Panc1 (cell line): ENCODE results near the gene RGS18. TPM values are rescaled to one million over a fixed set of nuclear protein-coding genes. Genes with fewer than 3 reads are reported as not detected.

Source experiments
- ATAC-seq: fragments of 200-7000 bp; cut with Tn5 transposase; 2 replicates; pipeline ENCODE4 v1.9.1; 2020; ENCODE audit warnings: mild to moderate bottlenecking, moderate library complexity
- BruUV-seq: library from RNA; stranded (reverse); fragments of 400-500 nt; replicated peaks from 2 replicates; lab custom pipeline; 2021; lab: Mats Ljungman, UMichigan
- CTCF ChIA-PET: fragments of 300-600 bp; sonication (Branson Sonifier 250); formaldehyde crosslinking; loops from one replicate; lab custom pipeline; 2022; ENCODE audit warnings: antibody characterized with exemption; lab: Charles Lee
- POLR2A ChIA-PET: fragments of 300-600 bp; sonication (Branson Sonifier 250); formaldehyde crosslinking; loops from one replicate; lab custom pipeline; 2022; ENCODE audit warnings: antibody characterized with exemption; lab: Charles Lee
- DNase-seq: peaks from one replicate; pipeline ENCODE4 v3.0.0-alpha.2; 2010; ENCODE audit warnings: low read depth, low spot score
- H3K27ac ChIP-seq: 2 replicates; pipeline ENCODE4 v1.5.1; 2011; ENCODE audit warnings: mild to moderate bottlenecking, low read length, inconsistent platforms
- H3K27me3 ChIP-seq: fragments of 200-500 bp; sonication (Bioruptor generic); 2 replicates; pipeline ENCODE4 v1.6.0; 2014; ENCODE audit warnings: low read length, inconsistent platforms; ENCODE audit not compliant: control insufficient read depth, insufficient read depth
- H3K36me3 ChIP-seq: fragments of 200-500 bp; sonication (Bioruptor generic); 2 replicates; pipeline ENCODE4 v1.5.1; 2014; ENCODE audit warnings: inconsistent platforms, mild to moderate bottlenecking, low read length, moderate library complexity; ENCODE audit not compliant: control insufficient read depth, insufficient read depth
- H3K4me1 ChIP-seq: 2 replicates; pipeline ENCODE4 v1.5.1; 2011; ENCODE audit warnings: inconsistent platforms, mild to moderate bottlenecking, low read length, moderate library complexity; ENCODE audit not compliant: control insufficient read depth, insufficient read depth
- H3K4me3 ChIP-seq, 2 experiments: 2 replicates each; pipeline ENCODE4 v1.5.1; 2011 to 2012; ENCODE audit warnings: low read depth in 2 of 2, low read length in 2 of 2, mild to moderate bottlenecking in 2 of 2, inconsistent platforms in 1 of 2, moderate library complexity in 1 of 2
- H3K9me3 ChIP-seq: fragments of 200-500 bp; sonication (Bioruptor generic); 2 replicates; pipeline ENCODE4 v1.5.1; 2014; ENCODE audit warnings: low read depth, mild to moderate bottlenecking, inconsistent platforms, low read length, moderate library complexity; ENCODE audit not compliant: control insufficient read depth, insufficient read depth
- POLR2AphosphoS5 ChIP-seq: IDR thresholded peaks from 2 replicates; pipeline ENCODE4 v1.6.1; 2012; ENCODE audit warnings: mild to moderate bottlenecking, low read depth, low read length, moderate library complexity
- REST ChIP-seq, 2 experiments: IDR thresholded peaks; 2 replicates each; pipeline ENCODE4 v1.6.1; 2011 to 2012; ENCODE audit warnings: low read depth in 2 of 2, control low read depth in 1 of 2, low read length in 1 of 2, mild to moderate bottlenecking in 1 of 2, moderate library complexity in 1 of 2; ENCODE audit not compliant: insufficient read depth in 1 of 2
- SIN3A ChIP-seq: IDR thresholded peaks from 2 replicates; pipeline ENCODE4 v1.6.1; 2012; ENCODE audit warnings: low read depth, mild to moderate bottlenecking, low read length, moderate library complexity, borderline replicate concordance; ENCODE audit not compliant: insufficient read depth
- TCF7L2 ChIP-seq: IDR thresholded peaks from 2 replicates; pipeline ENCODE4 v1.6.1; 2011; ENCODE audit warnings: mild to moderate bottlenecking, low read depth, low read length, inconsistent platforms
- in situ Hi-C: cut with HindIII; loops from 2 replicates; pipeline ENCODE4 v1.10.0; 2016; ENCODE audit warnings: low sequenced_read_pairs, low pct_unique_long_range_greater_than_20kb
- intact Hi-C: fragments of 100-400 bp; cut with micrococcal nuclease; formaldehyde crosslinking; loops from one replicate; pipeline ENCODE4 v1.10.0; 2022; ENCODE audit not compliant: unreplicated experiment
- total RNA-seq: library from RNA; stranded (reverse); gene quantifications from one replicate; pipeline ENCODE4 v1.2.1, GENCODE V29; 2021; ENCODE audit not compliant: unreplicated experiment
- TF ChIP-seq, protein P1 (sequence below): fragments of 450-650 bp; IDR thresholded peaks from 2 replicates; pipeline ENCODE4 v1.5.1; 2017; ENCODE audit warnings: mild to moderate bottlenecking

Gene RGS18
- total RNA-seq, 1 experiment from 2014 or later = not detected

GRCh38 chr1:192115000-192115399 lies 43.3 kb upstream of the RGS18 start:
- no peak overlapping the region for H3K27ac ChIP-seq
- ChIA-PET POLR2A (no interaction called here), CTCF (no interaction called here)
- DNase-seq (no peak), ATAC-seq (no peak)
- H3K36me3 ChIP-seq = no peaks in the 10 kb centered on the region
- in situ Hi-C loops = no loop called here
- no peak for TF ChIP-seq SIN3A
- TF ChIP-seq TCF7L2 = no peak
- H3K9me3 ChIP-seq = no peaks in the 10 kb centered on the region
- no peaks in the 10 kb centered on the region for H3K27me3 ChIP-seq
- H3K4me3 ChIP-seq = no peak overlapping the region
- intact Hi-C loops = no loop called here
- BruUV-seq = no TSS peak
- H3K4me1 ChIP-seq = no peaks in the 10 kb centered on the region

- Histone ChIP-seq H3K4me3 (no peak overlapping the region), H3K4me1 (no peaks in the 10 kb centered on the region), H3K27me3 (no peaks in the 10 kb centered on the region), H3K27ac (no peak overlapping the region), H3K9me3 (0 out of 2 replicates have a peak, but pooled peaks cover 3% of the 10 kb centered on the region), H3K36me3 (no peaks in the 10 kb centered on the region)
- ChIA-PET POLR2A (no interaction called here), CTCF (no interaction called here)
- DNase-seq (no peak), ATAC-seq (no peak)
- intact Hi-C loops = no loop called here
- in situ Hi-C loops = no loop called here
- TF ChIP-seq POLR2AphosphoS5 (no peak), SIN3A (no peak), REST (IDR thresholded peaks at IDR 0.05; ENCODE audit: insufficient read depth in 1 of 2, low read depth in 2 of 2, low read length in 1 of 2) (no peak), TCF7L2 (no peak)
- TF ChIP-seq, protein P1, sequence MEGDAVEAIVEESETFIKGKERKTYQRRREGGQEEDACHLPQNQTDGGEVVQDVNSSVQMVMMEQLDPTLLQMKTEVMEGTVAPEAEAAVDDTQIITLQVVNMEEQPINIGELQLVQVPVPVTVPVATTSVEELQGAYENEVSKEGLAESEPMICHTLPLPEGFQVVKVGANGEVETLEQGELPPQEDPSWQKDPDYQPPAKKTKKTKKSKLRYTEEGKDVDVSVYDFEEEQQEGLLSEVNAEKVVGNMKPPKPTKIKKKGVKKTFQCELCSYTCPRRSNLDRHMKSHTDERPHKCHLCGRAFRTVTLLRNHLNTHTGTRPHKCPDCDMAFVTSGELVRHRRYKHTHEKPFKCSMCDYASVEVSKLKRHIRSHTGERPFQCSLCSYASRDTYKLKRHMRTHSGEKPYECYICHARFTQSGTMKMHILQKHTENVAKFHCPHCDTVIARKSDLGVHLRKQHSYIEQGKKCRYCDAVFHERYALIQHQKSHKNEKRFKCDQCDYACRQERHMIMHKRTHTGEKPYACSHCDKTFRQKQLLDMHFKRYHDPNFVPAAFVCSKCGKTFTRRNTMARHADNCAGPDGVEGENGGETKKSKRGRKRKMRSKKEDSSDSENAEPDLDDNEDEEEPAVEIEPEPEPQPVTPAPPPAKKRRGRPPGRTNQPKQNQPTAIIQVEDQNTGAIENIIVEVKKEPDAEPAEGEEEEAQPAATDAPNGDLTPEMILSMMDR = no peak
- BruUV-seq = no TSS peak
Measured at GRCh38 chr1:192118881-192119405, 39.3 kb upstream of the RGS18 start.

DNA sequence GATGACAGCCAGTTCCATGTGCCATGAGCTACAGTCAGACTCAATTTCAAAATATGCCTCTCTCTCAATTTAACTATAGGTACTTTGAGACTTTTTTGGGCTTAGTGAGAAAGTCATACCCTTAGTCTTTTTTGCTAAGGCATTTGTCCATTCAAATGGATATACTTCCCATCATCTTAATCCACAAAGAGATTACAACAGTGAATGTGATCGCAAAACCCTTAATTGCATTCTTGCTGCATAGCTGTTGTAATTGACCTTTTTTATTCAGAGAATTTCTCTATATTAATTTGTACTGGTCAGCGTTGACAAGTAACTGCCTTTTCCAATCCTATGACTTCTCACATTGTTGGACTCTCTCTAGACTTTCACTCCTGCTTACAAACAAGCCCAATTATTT lies 38.6 kb upstream of the RGS18 start:
- Histone ChIP-seq H3K9me3 (0 out of 2 replicates have a peak, but pooled peaks cover 3% of the 10 kb centered on the region), H3K36me3 (no peaks in the 10 kb centered on the region), H3K4me3 (no peak overlapping the region), H3K27ac (no peak overlapping the region), H3K27me3 (no peaks in the 10 kb centered on the region), H3K4me1 (no peaks in the 10 kb centered on the region)
- CTCF ChIA-PET = no interaction called here
- intact Hi-C loops = no loop called here
- in situ Hi-C loops = no loop called here
- BruUV-seq = no TSS peak
- ATAC-seq (no peak), DNase-seq (no peak)
- no peak for TF ChIP-seq SIN3A
- no peak for TF ChIP-seq POLR2AphosphoS5
- TF ChIP-seq, protein P1 = no peak
- no peak for TF ChIP-seq REST (IDR thresholded peaks at IDR 0.05; ENCODE audit: insufficient read depth in 1 of 2, low read depth in 2 of 2, low read length in 1 of 2)
- POLR2A ChIA-PET = no interaction called here
